SK-N-SH (cell line): ENCODE results near the gene SLC2A8. TPM values are rescaled to one million over a fixed set of nuclear protein-coding genes. Genes with fewer than 3 reads are reported as not detected.

Source experiments
- CTCF ChIA-PET: fragments of 300-600, 350-600 bp; formaldehyde crosslinking; extraction: SDS; loops from one replicate; lab custom pipeline; 2021; lab: Yijun Ruan, JAX
- POLR2A ChIA-PET: fragments of 350-600 bp; sonication (Branson Sonifier 250); formaldehyde crosslinking; extraction: SDS; loops from one replicate; lab custom pipeline; 2020; ENCODE audit warnings: antibody characterized with exemption, inconsistent platforms; lab: Yijun Ruan, JAX
- DNase-seq: peaks from one replicate; pipeline ENCODE4 v3.0.0; 2012
- H2AFZ ChIP-seq: fragments of 200-600 bp; sonication (generic); 2 replicates; pipeline ENCODE4 v1.8.1; 2016; ENCODE audit warnings: antibody characterized with exemption, mild to moderate bottlenecking, low read depth
- H3F3A ChIP-seq: fragments of 200-600 bp; sonication (generic); replicated peaks from 2 replicates; pipeline ENCODE3; 2016; ENCODE audit warnings: antibody characterized with exemption, mild to moderate bottlenecking; ENCODE audit not compliant: insufficient read depth
- H3K27ac ChIP-seq, 2 experiments: fragments of 200-500 bp in 1 of 2; fragments of 200-600 bp in 1 of 2; sonication (Bioruptor generic) in 1 of 2; sonication (generic), shearing (Covaris generic) in 1 of 2; 2 replicates each; pipeline versions ENCODE4 v1.5.1 to v1.6.1; 2014 to 2016; ENCODE audit warnings: low read depth in 2 of 2, inconsistent platforms in 1 of 2, low read length in 1 of 2, mild to moderate bottlenecking in 1 of 2, mixed read lengths in 1 of 2
- H3K27me3 ChIP-seq: fragments of 200-600 bp; sonication (generic), shearing (Covaris generic); 2 replicates; pipeline ENCODE4 v1.6.1; 2016; ENCODE audit warnings: mixed run types; ENCODE audit not compliant: insufficient read depth
- H3K36me3 ChIP-seq, 2 experiments: fragments of 200-500 bp in 1 of 2; fragments of 200-600 bp in 1 of 2; sonication (Bioruptor generic) in 1 of 2; sonication (generic) in 1 of 2; replicated peaks in 1 of 2; 2 replicates each; pipeline versions ENCODE3 to v1.5.1; 2014 to 2016; ENCODE audit warnings: low read length in 1 of 2, mild to moderate bottlenecking in 1 of 2; ENCODE audit not compliant: insufficient read depth in 2 of 2, control insufficient read depth in 1 of 2
- H3K4me1 ChIP-seq, 2 experiments: fragments of 200-500 bp in 1 of 2; fragments of 200-600 bp in 1 of 2; sonication (Bioruptor generic) in 1 of 2; sonication (generic), shearing (Covaris generic) in 1 of 2; 2 replicates each; pipeline versions ENCODE4 v1.5.1 to v1.6.1; 2014 to 2016; ENCODE audit warnings: low read depth in 1 of 2, low read length in 1 of 2, mixed run types in 1 of 2; ENCODE audit not compliant: insufficient read depth in 2 of 2, control insufficient read depth in 1 of 2
- H3K4me2 ChIP-seq: fragments of 200-600 bp; sonication (generic), shearing (Covaris generic); 2 replicates; pipeline ENCODE4 v1.6.1; 2017; ENCODE audit warnings: mixed run types
- H3K4me3 ChIP-seq, 2 experiments: fragments of 200-500 bp in 1 of 2; fragments of 200-600 bp in 1 of 2; sonication (Bioruptor generic) in 1 of 2; sonication (generic), shearing (Covaris generic) in 1 of 2; 2 replicates each; pipeline versions ENCODE4 v1.5.1 to v1.8.1; 2014 to 2016; ENCODE audit warnings: low read depth in 2 of 2, inconsistent platforms in 1 of 2, low read length in 1 of 2, mild to moderate bottlenecking in 1 of 2, mixed read lengths in 1 of 2, moderate library complexity in 1 of 2
- H3K79me2 ChIP-seq: fragments of 200-600 bp; sonication (generic); 2 replicates; pipeline ENCODE4 v1.8.1; 2017; ENCODE audit warnings: mild to moderate bottlenecking; ENCODE audit not compliant: insufficient read depth
- H3K9ac ChIP-seq: fragments of 200-600 bp; sonication (generic); 2 replicates; pipeline ENCODE4 v1.6.1; 2017; ENCODE audit warnings: mixed run types
- H3K9me2 ChIP-seq: fragments of 200-600 bp; sonication (generic); 2 replicates; pipeline ENCODE4 v1.6.1; 2017; ENCODE audit warnings: mixed run types
- H3K9me3 ChIP-seq: fragments of 200-600 bp; sonication (generic); 2 replicates; pipeline ENCODE4 v1.6.1; 2017; ENCODE audit warnings: mixed run types, mild to moderate bottlenecking, moderate library complexity
- H4K20me1 ChIP-seq: fragments of 200-600 bp; sonication (generic); 2 replicates; pipeline ENCODE4 v1.6.1; 2017; ENCODE audit warnings: mild to moderate bottlenecking, mixed run types; ENCODE audit not compliant: insufficient read depth
- EZH2phosphoT487 ChIP-seq: fragments of 200-600 bp; sonication (generic); IDR thresholded peaks from 2 replicates; pipeline ENCODE4 v1.6.1; 2017; ENCODE audit warnings: low read depth, mixed run types, mild to moderate bottlenecking, antibody characterized with exemption, moderate library complexity, borderline replicate concordance
- FOXJ3 ChIP-seq: sonication (generic); formaldehyde crosslinking; IDR thresholded peaks from 2 replicates; pipeline ENCODE4 v1.5.1; 2020; ENCODE audit warnings: mild to moderate bottlenecking, missing genetic modification reagents
- FOXM1 ChIP-seq: IDR thresholded peaks from 2 replicates; pipeline ENCODE4 v1.4.0; 2012; ENCODE audit warnings: low read depth, mild to moderate bottlenecking
- GABPA ChIP-seq: IDR thresholded peaks from 2 replicates; pipeline ENCODE4 v1.4.0; 2012; ENCODE audit warnings: low read depth, mild to moderate bottlenecking
- IRF3 ChIP-seq: fragments of 150-350 bp; IDR thresholded peaks from 2 replicates; pipeline ENCODE4 v1.6.1; 2016; ENCODE audit warnings: mild to moderate bottlenecking, low read depth, low read length
- MXI1 ChIP-seq: IDR thresholded peaks from 2 replicates; pipeline ENCODE4 v1.6.1; 2012; ENCODE audit warnings: mild to moderate bottlenecking, low read depth, low read length, improper control_type of control experiment
- NRF1 ChIP-seq: IDR thresholded peaks from 2 replicates; pipeline ENCODE4 v1.6.1; 2012; ENCODE audit warnings: low read depth, mild to moderate bottlenecking, low read length
- POLR2AphosphoS5 ChIP-seq: IDR thresholded peaks from 2 replicates; pipeline ENCODE4 v1.6.1; 2012; ENCODE audit warnings: low read depth, low read length
- RAD21 ChIP-seq: IDR thresholded peaks from 2 replicates; pipeline ENCODE4 v1.6.1; 2012; ENCODE audit warnings: mild to moderate bottlenecking, low read length
- RXRA ChIP-seq: IDR thresholded peaks from 2 replicates; pipeline ENCODE4 v1.4.0; 2012; ENCODE audit warnings: low read depth, mild to moderate bottlenecking, borderline replicate concordance
- SIN3A ChIP-seq: IDR thresholded peaks from 2 replicates; pipeline ENCODE4 v1.6.1; 2012; ENCODE audit warnings: low read depth, mild to moderate bottlenecking, low read length, moderate library complexity, borderline replicate concordance
- TEAD4 ChIP-seq: IDR thresholded peaks from 2 replicates; pipeline ENCODE4 v1.4.0; 2012; ENCODE audit warnings: mild to moderate bottlenecking, borderline replicate concordance; ENCODE audit not compliant: insufficient read depth
- USF2 ChIP-seq: fragments of 150-350 bp; IDR thresholded peaks from 2 replicates; pipeline ENCODE4 v1.6.1; 2017; ENCODE audit warnings: antibody characterized with exemption, low read length, low read depth, borderline replicate concordance
- YY1 ChIP-seq: IDR thresholded peaks from 2 replicates; pipeline ENCODE4 v1.4.0; 2012; ENCODE audit warnings: low read depth, mild to moderate bottlenecking
- WGBS: methylation state at CpG from one replicate; pipeline ENCODE4 v1.1.6; 2017; ENCODE audit warnings: low lambda C conversion rate; 5-methylcytosine and 5-hydroxymethylcytosine counted together
- polyA plus RNA-seq, 3 experiments: library from polyadenylated mRNA; depleted of rRNA; stranded (reverse); fragments of >200 nt; gene quantifications; 2 replicates each; pipeline ENCODE4 v1.2.3, GENCODE V29; 2012
- TF ChIP-seq, protein P1 (sequence below): IDR thresholded peaks from 2 replicates; pipeline ENCODE4 v1.6.1; 2012; ENCODE audit warnings: mild to moderate bottlenecking, low read depth, low read length, moderate library complexity

Gene SLC2A8
- polyA plus RNA-seq, 1 of the 3 experiments (the other 2 are of a cell fraction): 15.1 TPM

- WGBS: 1% methylated on average over 13 of the region's 13 CpGs
- ChIA-PET CTCF (interaction anchor here (1.7 kb wide), 1 partner anchor 210 kb away, joined by 5 read pairs; no protein-coding TSS in a partner anchor), POLR2A (interaction anchor here (1.0 to 2.2 kb wide), 4 partner anchors 10 to 361 kb away, joined by 3 to 12 read pairs (median 4); partner anchors contain the start of gene CDK9)
- Histone ChIP-seq H3K9me2 (no peaks in the 10 kb centered on the region), H3K4me3 (peak overlapping the region; percentile 90 to 97), H4K20me1 (peaks cover 10% of the 10 kb centered on the region; the same call in 1 of the 2 replicates), H3F3A (peaks cover 4% of the 10 kb centered on the region), H3K27ac (peak overlapping the region; percentile 82 to 98; a peak in 3 of 4 replicates), H3K9ac (peak overlapping the region; percentile 72), H3K4me2 (peak overlapping the region; percentile 91), H3K79me2 (peaks cover 71% of the 10 kb centered on the region), H3K4me1 (peaks cover 7 to 18% of the 10 kb centered on the region in 2 experiments; a peak in 3 of 4 replicates), H3K27me3 (no peaks in the 10 kb centered on the region), H3K9me3 (no peaks in the 10 kb centered on the region), H2AFZ (peak overlapping the region; percentile 93; the same call in 1 of the 2 replicates), H3K36me3 (peaks cover 9 to 15% of the 10 kb centered on the region in 2 experiments)
- TF ChIP-seq TEAD4: 0 out of 2 replicates have a peak, but pooled peaks have one; percentile 5
- TF ChIP-seq FOXJ3 (CRISPR knock-in tag): no peak
- TF ChIP-seq IRF3: no peak
- TF ChIP-seq YY1: no peak
- TF ChIP-seq EZH2phosphoT487: no peak
- 0 out of 2 replicates have a peak, but pooled peaks have one; percentile 29 for TF ChIP-seq MXI1
- no peak for DNase-seq
These were observed 27.7 kb downstream of the SLC2A8 start for GRCh38 chr9:127424676-127424999.

DNA sequence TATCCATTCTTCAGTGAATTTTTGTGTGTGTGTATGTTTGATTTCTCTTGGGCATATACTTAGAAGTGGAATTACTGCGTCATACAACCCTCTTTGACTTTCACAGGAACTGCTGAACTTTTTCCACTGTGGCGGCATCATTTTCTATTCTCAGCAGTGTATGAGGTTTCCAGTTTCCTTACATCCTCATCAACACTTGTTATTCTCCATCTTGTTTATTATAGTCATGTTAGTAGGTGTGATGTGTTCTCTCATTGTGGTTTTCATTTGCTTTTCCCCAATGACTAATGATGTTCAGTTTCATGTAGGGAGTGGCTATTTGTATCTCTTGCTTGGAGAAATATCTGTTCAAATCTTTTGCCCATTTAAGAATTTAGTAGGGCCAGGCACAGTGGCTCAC lies 29.8 kb downstream of the SLC2A8 start:
- H3K9ac ChIP-seq: no peak overlapping the region
- H3K27me3 ChIP-seq: no peaks in the 10 kb centered on the region
- H4K20me1 ChIP-seq: peaks cover 10% of the 10 kb centered on the region; the same call in 1 of the 2 replicates
- no peak overlapping the region for H3K27ac ChIP-seq
- no peaks in the 10 kb centered on the region for H3K9me2 ChIP-seq
- CTCF ChIA-PET: no interaction called here
- H3K9me3 ChIP-seq: no peaks in the 10 kb centered on the region
- no peaks in the 10 kb centered on the region for H3F3A ChIP-seq
- no peak for TF ChIP-seq POLR2AphosphoS5
- no peak for TF ChIP-seq NRF1
- TF ChIP-seq FOXM1: no peak
- no peak for TF ChIP-seq GABPA
- no peak for TF ChIP-seq USF2
- TF ChIP-seq, protein P1, sequence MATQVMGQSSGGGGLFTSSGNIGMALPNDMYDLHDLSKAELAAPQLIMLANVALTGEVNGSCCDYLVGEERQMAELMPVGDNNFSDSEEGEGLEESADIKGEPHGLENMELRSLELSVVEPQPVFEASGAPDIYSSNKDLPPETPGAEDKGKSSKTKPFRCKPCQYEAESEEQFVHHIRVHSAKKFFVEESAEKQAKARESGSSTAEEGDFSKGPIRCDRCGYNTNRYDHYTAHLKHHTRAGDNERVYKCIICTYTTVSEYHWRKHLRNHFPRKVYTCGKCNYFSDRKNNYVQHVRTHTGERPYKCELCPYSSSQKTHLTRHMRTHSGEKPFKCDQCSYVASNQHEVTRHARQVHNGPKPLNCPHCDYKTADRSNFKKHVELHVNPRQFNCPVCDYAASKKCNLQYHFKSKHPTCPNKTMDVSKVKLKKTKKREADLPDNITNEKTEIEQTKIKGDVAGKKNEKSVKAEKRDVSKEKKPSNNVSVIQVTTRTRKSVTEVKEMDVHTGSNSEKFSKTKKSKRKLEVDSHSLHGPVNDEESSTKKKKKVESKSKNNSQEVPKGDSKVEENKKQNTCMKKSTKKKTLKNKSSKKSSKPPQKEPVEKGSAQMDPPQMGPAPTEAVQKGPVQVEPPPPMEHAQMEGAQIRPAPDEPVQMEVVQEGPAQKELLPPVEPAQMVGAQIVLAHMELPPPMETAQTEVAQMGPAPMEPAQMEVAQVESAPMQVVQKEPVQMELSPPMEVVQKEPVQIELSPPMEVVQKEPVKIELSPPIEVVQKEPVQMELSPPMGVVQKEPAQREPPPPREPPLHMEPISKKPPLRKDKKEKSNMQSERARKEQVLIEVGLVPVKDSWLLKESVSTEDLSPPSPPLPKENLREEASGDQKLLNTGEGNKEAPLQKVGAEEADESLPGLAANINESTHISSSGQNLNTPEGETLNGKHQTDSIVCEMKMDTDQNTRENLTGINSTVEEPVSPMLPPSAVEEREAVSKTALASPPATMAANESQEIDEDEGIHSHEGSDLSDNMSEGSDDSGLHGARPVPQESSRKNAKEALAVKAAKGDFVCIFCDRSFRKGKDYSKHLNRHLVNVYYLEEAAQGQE: no peak
- no peak for TF ChIP-seq IRF3
- TF ChIP-seq SIN3A: no peak
- TF ChIP-seq RXRA: no peak
- TF ChIP-seq RAD21: no peak
- H3K79me2 ChIP-seq: peaks cover 90% of the 10 kb centered on the region
- DNase-seq: no peak
- H3K4me3 ChIP-seq: 0 out of 4 replicates have a peak overlapping the region, but pooled peaks of 1 of the 2 experiments have one; percentile 3
- no peak overlapping the region for H2AFZ ChIP-seq
- H3K36me3 ChIP-seq: peaks cover 15 to 34% of the 10 kb centered on the region in 2 experiments
- H3K4me1 ChIP-seq: peaks cover 7 to 18% of the 10 kb centered on the region in 2 experiments; a peak in 3 of 4 replicates
- POLR2A ChIA-PET: no interaction called here
- no peak overlapping the region for H3K4me2 ChIP-seq
- WGBS: 100% methylated on average over 2 of the region's 2 CpGs
